HG03442 (cell line): ENCODE results near the gene KRTAP12-1.

Experiments used
- ATAC-seq: cut with Tn5 transposase; IDR thresholded peaks from one replicate; pipeline ENCODE4 v1.9.1; 2021; ENCODE audit warnings: mild to moderate bottlenecking, moderate library complexity; ENCODE audit not compliant: unreplicated experiment

Gene KRTAP12-1

DNA sequence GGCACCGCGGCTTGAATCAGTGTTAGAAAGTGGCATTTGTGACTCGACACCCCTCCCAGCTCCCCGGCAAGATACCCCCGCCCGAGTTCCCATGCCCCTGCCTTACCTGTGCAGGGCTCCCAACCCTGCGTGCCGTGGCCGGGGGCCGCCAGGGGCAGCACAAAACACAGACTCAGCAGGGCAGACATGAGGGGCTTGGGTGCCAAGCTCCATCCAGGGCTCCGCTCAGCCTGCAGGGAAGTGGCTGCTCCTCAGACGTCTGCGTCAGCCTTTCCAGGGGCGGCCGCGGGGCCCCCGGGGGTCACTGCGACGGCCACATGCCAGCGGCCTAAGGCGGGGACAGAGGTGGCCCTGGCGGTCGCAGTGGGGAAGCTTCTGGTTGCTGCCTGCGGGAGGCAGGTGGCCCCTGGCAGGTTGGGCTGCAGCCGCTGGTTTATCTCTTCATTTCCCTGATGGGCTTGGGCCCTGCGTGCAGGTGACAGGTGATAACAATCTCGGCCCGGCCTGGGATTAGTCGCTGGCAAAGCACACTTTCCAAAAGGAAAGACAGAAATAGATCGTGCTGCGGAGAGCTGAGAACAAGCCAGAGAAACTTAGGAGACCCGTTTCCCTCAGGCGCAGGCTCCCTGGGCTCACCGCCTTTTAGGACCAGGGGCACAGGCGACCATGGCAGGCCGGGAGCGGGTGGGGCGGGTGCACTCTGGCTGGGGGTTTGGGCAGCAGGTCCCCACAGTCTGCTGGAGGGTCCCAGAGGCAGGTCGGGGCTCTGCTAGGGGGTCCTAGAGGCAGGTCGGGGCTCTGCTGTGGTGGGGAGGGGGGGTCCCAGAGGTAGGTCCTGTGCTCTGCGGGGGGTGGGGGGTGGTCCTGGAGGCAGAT, 29.6 kb upstream of the KRTAP12-1 start, which contains the start of gene TSPEAR:
Gene TSPEAR, minus strand, starts transcription at position 246 of the 876 bp plus-strand sequence. Its CDS starts 58 bp downstream, at position 188.
- ATAC-seq: no peak

DNA sequence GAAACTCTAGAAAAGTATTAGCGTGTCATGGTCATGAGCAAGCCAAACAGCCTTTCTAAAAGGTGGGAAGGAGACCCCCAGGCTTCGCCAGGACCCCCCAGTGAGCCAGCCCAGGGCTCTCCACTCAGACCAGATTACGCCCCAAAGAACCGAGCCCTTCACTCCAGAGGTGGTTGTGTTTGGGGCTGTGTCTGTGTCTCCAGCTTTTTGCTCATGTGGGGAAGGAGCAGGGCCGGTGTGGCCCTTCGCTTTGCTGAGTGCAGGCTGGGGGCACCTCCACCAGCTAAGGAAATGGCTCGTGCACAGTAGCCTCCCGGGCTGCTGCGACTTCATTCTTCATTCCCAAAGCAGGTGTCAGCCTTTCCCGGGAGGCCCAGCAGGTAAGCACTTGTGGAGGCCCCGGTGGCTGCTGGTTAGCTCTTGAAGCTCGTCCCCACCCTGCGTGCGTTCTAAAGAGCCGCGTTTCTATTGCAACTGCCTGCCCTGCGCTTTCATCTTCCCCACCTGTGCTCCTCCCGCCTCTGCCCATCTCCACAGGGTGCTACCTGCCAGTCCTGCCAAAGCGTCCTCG, 28.9 kb upstream of the KRTAP12-1 start:
- ATAC-seq: no peak

DNA sequence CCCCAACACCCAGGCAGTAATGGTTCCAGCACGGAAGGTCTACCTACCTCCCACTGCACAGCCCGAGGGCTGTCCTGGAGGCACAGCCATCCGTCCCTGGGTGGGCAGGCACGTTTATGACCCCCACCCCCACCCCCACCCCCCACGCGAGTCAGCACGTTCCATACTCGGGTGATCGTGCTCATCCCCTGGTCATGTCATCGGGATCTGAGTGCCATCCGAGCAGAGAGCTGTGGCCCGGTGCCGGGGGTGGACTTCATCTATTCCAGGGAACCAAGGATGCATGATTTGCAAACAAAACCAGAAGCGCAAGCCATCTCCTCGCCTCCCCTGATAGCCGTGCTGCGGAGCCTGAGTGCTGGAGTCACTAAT, 28.3 kb upstream of the KRTAP12-1 start:
- ATAC-seq: no peak

DNA sequence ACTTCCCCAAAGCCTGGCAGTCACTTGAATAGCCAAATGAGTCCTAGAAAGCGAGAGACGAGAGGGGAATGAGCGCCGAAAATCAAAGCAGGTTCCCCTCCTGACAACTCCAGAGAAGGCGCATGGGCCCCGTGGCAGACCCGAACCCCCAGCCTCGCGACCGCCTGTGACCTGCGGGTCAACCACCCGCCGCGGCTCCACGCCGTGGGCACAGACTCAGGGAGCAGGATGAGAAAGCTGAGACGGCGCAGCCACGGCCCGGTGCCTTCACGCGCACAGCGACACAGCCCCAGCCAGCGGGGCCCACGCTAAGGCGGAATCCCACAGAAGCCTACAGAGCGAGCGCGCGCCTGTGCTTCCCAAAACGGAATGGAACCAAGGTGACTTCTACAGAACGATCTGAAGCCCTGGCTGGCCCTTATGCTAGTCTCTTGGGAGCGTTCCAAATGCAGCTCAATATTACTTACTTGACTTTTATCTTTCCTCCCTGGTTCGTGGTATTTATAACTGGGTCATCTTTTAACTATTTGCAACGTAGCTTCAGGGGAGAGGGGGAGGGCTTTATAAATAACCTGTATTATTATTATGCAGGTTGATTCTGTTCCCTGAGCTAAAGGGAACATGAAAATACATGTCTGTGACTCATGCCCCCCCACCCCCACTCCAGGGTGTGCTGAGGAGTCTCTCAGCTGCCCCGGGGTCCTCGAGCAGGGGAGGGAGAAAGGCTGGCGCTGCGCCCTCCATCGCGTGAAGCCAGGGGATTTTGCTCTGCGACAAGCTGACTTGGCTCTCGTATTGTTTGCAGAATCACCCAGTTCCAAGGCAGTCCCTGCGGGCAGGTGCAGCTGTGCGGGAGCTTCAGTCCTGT, 27.7 kb upstream of the KRTAP12-1 start:
- no peak for ATAC-seq

DNA sequence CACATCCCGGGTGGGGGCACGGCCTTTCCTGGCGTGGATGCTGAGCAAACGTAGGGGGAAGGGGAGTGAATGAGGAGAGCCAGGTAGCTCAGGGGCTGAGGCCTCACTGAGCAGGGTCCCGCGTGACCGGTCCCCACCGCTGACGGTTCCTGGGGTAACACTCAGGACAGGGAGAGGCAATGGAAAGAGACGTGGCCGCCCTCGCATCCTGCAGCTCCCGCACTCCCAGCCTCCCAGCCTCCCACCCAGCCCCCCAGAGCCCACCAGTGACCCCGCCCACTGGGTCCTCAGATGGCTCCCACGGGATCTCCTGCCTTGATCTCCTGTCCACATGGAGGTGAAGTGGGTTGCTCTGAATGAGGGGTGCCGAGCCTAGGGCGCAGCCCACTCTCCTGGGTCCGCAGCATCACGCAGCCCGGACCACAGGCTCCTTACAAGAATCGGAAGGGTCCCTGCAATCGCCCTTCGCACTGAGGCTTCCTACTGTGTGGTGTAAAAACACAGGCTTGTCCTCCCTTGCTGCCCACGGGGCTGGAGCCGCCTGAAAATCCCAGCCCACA, 27.0 kb upstream of the KRTAP12-1 start:
- ATAC-seq: no peak

DNA sequence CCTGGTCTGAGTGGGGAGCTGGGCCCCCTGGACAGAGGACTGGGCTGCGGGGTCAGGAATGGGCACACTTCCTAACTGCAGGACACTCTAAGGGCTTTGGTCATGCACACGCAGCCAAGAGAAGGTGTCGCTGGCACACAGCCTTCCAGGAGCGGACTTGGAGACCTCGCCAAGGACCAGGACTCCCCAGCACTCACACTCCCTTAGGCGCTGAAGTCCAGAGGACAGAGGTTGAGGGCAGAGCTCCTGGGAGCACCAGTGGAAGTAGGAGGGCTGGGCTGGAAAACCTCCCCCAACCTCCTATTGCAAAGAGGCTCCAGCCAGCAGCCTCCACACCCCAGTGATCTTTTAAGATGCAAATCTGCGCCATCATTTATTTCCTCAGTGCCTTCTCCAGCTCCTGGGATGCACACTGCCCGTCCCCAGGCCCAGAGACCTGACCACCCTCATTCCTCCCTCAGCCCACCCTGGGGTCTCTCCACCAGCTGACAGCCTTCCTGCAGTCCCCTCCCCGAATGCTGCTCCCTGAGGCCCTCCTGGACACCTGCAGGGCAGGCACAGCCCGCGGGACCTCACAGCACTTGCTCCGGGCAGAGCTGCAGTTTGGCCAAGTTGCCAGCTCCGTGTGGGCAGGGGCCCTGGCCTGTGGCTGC, 26.4 kb upstream of the KRTAP12-1 start:
- no peak for ATAC-seq

DNA sequence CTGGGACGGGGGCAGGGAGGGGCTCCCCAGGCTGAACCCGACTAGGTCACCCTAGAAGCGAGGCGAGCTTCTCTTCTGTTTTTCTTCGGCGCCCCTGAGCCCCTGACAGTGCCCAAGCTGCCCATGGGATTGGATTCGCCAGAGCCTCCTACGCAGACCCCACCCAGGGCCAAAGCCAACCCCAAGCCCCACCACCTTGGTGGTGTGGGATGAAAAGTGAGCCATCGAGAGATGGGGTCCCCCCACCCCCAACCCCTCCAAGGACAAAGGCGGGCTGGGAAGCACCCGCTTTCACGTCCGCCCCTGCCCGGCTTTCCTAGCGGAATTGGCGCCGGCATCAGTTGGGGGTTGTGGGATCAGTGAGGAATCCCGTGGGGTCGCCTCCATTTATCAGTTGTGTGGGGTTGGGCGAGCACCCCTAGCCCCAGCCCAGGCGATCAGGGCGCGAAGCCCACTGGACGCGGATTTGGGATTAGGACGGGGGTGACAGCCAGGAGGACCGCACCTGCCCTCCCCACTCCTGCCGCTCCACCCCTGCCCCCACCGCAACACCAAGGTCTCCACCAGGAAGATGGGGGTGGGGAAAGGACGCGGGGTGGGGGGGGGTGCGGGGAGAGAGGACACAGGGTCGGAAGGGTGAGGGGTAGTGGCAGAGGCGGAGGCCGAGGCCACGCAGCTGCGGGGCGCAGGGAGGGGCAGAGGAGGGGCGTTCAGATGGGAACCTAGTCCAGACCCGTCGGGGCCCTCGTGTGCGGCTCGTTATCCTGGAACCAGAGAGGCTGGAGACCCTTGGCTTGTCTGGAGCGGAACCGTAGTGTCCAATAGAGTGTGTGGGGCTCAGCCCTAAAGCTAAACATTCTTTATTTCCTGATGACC, 25.0 kb upstream of the KRTAP12-1 start:
- no peak for ATAC-seq

DNA sequence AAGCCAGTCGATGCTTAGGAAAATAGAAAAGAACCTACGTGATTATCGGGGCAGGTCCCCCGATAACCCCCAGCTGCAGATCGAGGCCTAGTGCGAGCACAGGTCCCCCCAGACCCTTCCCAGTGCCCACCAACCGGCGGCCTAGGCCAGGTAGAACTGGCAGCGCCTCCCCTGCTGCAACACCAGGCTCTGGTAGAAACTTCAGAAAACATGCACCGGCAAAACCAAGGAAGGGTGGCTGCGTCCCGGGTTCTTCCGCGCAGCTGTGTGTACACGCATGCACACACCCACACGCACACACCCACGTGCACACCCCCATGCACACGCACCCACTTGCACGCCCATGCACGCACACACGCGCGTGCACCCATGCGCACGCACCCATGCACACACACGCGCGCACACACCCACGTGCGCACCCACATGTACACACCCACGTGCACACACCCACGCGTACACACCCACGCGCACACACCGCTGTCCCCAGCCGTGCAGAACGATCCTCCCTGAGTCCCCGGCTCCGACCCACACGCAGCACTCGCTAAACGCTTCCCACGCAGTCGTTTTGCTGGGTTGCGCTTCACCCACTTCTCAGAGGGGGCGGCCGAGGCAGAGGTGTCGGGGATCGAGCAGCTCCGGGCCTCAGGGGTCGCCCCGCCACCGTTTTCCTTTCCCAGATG, 24.2 kb upstream of the KRTAP12-1 start:
- ATAC-seq: no peak

DNA sequence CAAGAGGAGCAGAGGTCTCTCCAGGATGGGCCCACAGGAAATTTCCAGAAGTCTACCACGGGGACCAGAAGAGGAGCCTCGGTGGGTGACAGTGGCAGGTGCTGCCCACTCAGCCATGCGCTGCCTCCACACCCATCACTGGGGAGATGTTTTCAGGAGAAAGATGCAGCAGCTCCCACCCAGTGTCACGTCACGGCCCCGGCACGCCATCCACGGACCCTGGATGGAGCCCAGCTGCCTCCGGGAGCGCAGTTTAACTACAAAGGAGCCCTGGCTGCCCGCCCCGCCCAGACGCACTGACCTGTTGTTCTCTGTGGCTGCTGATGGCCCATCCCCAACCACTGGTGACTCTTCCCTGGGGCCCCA, 22.7 kb upstream of the KRTAP12-1 start:
- ATAC-seq: no peak

DNA sequence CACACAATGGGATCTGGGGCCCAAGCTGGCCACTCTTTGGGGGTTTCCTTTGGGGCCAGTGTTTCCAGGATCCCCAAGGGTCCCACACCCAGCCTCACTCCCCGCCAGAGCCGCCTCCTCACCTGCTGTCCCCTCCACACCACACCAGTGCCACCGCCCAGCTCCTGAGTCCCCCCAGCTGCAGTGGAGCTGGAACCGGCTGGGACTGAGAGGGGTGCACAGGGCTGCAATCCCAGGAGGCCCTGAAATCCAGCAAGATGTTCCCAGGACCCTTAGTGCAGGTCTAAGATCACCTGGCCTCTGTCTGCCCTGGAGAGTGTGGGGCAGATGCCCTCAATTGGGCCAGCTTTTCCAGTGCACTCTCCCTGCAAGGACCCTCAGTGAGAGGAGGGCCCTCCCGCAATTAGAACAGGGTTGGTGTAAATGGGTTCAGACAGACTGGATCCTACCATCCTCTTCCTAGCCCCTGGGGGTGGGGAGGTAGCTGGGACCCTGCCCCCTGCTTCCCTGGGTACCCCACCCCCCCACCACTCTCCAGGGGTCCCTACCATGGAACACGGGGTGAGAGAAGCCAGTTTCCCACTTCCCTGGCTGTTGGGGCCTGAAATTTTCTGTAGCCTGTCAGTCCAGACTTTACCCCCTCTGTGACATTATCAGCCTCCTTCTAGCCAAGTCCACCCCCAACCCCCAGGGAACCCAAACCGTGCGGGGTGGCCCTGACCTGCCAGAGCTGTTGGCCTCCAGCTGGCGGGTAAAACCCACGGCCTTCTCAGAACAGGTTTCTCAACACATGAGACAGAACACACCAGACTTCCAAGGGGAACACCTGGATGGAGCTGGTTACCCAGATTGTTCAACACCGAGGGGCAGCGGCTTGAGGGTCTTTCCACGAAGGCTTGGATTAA, 22.0 kb upstream of the KRTAP12-1 start:
- ATAC-seq: no peak

DNA sequence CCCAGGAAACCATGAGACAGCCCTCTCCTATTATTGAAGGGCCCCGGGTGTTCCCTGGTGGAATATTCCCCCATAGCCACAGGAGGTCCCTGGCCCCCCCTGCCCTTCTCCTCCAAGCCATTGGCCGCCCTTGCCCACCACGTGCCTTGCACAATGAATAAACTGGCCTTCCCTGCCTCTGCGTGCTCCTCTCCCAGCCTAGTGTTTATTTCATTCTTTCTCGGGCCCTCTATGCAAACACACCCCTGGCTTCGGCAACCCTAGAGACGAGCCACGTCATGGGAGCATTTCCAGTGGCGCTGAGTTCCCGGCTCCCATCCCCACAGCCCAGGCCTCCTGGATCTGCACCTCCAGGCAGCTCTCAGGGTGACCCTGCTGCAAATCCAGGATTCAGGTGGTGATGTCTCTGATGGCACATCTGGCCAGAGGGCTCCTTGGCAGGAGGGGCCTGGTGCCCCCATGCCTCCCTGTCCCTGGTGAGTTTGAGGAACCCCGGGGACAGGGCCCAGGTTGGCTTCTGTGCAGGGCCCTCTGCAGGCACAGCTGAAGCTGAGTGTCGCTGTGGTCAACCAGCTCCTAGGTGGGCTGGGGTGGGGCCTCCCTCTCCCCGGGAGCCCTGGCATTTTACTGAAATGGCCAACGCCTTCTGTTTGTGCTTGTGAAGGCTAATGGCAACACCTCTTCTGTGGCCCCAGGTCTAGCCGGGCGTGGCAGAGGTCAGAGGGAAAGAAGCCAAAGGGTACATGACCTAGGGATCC, 21.2 kb upstream of the KRTAP12-1 start:
- ATAC-seq: no peak

DNA sequence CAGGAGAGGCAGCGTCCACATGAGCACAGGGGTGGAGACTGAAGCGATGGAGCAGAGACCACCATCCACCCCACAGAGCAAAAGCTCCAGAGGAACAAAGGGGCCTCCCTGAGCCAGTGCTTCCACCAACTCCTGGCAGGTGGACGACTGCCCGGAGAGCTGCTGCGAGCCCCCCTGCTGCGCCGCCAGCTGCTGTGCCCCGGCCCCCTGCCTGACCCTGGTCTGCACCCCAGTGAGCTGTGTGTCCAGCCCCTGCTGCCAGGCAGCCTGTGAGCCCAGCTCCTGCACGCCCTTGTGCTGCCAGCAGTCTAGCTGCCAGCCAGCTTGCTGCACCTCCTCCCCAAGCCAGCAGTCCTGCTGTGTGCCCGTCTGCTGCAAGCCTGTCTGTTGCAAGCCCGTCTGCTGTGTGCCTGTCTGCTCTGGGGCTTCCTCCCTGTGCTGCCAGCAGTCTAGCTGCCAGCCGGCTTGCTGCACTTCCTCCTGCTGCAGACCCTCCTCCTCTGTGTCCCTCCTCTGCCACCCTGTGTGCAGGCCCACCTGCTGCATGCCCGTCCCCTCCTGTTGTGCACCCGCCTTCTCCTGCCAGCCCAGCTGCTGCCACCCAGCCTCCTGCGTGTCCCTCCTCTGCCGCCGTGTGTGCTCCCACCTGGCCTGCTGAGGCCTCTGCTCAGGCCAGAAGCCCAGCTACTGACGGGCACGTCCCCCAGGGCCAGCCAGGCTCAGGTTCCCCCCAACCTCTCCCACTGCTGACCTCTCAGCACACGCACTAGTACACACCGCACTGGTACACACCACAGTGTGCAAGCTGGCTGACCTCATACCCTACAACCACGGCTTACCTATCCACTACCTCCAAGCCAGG, 20.4 kb upstream of the KRTAP12-1 start:
- no peak for ATAC-seq

DNA sequence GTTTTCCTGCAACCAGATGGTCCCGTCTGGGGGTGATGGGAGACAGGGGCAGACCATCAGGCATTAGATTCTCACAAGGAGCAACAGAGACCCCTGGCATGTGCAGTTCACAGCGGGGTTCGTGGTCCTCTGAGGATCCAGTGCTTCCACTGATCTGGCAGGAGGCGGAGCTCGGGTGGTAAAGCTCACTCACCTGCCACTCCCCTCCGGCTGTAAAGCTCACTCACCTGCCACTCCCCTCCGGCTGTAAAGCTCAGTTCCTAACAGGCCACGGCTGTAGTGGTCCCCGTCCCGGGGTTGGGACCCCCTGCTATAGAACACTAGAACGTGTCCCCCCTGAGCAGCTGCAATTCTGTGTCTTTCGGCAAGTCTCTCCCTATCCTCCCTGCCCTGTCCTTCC, 19.6 kb upstream of the KRTAP12-1 start:
- no peak for ATAC-seq

DNA sequence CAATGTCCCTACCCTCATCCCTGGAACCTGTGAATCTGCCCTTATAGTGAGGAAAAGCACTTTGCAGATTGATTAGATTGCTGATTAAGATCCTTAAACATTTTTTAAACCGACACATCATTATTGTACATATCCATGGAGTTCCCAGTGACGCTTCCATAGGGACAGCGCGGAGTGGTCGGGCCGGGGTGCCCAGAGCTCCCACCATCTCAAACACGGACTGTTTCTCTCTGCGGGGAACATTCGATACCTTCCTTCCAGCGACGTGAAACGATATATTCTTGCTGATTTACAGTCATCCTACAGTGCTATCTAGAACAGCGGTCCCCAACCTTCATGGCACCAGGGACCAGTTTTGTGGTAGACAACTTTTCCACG, 19.0 kb upstream of the KRTAP12-1 start:
- no peak for ATAC-seq

DNA sequence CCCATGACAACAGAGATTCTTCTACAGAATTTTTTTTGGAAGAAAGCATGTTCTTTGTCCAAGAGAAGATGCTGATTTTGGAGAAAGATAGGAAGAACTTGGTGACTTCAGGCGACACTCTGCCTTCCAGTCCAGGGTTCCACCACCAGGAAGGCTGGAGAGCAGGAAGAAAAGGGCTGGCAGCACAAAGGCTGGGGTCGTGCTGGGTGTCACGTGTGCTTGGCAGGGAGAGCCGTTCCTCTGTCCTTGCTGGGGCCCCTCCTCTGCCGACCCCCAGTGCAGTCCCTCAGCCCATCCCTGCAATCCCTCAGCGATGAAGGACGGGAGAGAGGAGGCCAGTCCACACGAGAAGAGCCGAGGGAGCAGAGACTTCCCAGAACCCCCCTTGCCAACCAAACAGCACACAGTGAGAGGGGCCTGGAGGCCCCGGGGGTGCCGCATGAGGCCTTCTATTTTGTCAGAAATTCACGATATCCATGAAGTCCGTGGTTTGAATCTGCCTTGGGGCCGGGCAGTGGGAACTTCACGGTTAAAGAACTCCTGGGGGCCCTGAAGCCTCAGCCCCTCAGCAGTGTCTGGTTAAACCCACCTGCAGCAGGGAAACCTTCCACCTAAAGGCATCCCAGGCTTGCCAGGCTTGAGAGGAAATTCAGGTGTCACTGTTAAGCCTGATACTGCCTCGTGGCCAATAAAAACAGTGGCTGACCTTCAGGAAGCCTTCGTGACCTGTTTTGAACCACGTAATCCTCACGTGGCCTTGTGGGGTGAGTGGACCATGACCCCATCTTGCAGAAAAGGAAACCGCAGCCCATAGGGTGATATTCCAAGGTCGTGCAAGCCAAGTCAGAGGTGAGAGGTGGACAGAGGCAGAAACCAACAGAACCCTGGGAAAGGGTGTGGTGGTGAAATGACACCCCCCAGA, 18.4 kb upstream of the KRTAP12-1 start:
- ATAC-seq: no peak
